GM18498 (cell line): ENCODE results near the gene GUSB.
"Not testable (repeated sequence)": the region's sequence is repeated elsewhere in the genome, so short reads cannot be mapped to it uniquely, and the experiment has no call there.

ENCODE experiments used
- ATAC-seq: cut with Tn5 transposase; IDR thresholded peaks from one replicate; pipeline ENCODE4 v1.9.1; 2021; ENCODE audit warnings: mild to moderate bottlenecking, moderate library complexity; ENCODE audit not compliant: unreplicated experiment

GUSB gene

DNA sequence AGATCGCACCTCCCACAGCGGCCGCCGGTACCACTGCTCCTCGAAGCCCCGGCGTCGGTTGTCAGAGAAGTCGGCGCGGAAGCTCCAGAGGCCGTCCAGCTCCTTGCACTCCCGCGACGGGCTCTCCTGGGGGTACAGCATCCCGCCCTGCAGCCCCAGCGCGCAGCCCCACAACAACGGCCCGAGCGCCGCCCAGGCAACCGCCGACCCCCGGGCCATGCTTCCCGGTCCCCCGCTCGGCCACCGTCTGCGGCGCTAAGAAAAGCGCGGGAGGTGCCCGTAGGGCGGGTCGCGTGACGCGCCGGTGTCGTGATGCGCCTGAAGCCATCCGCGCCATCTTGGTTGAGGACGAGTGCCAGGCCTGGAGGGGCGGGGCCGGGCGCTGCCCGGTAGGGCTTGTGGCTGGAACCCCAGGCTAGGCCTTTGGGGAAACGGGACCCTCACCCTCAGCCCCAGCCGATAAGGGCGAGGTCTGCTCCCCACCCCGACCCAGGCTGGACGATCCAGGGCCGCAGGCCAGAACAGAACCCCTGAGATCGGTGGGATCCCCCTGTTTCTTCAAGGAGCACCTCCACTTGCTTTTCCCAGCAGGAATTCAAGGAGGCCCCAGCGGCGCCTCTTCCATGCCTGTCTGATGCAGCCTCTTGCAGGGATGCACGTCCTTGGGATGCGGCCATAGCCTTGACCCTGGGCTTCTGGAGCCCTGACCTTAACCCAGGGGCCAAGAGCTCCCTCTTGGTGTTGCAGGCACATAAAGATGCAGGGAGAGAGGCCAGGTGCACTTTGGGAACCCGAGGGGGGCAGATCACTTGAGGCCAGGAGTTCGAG, at the start of gene GUSB:
GUSB (minus strand) TSS at position 249 of the 828 bp plus-strand sequence; CDS start at position 219, 30 bp downstream.
- peak; percentile 88 for ATAC-seq

DNA sequence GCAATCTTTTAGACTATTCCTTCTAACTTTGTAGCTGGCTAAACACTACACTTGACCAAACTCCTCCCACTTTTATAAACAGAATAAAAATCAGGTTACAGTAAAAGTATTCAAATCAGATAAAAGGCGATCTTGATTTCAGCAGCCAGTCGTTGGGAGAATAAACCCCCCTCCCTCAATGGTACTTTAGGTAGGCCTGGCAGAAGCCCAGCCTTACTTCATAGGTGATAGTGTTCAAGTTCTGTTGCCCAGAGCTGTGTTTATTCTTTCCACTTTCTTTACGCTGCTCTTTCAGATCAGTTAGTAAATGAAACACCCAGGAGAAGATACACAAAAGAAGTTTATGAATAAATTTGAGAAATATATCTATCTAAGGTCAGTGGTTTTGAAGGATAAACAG, 46.3 kb upstream of the GUSB start:
- not testable (repeated sequence) for ATAC-seq

DNA sequence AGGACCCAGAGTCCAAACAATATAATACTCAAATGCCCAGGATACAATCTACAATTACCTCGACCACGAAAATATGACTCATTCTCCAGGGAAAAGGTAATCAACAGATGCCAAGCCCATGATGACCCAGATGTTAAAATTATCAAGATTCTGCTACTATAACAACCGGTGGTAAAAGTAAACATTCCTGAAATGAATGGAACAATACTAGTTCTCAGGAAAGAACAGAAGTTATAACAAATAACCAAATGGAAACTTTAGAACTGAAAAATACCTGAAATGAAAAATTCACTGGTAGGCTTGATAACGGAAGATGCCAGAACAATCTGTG, 34.1 kb upstream of the GUSB start:
- no peak for ATAC-seq

GRCh38 chr7:66015440-66016130, 33.6 kb upstream of the GUSB start:
- ATAC-seq = no peak

- no peak for ATAC-seq
Measured at GRCh38 chr7:66013938-66014337, 31.9 kb upstream of the GUSB start.

- no peak for ATAC-seq
Measured at GRCh38 chr7:66007232-66007631, 25.2 kb upstream of the GUSB start.

DNA sequence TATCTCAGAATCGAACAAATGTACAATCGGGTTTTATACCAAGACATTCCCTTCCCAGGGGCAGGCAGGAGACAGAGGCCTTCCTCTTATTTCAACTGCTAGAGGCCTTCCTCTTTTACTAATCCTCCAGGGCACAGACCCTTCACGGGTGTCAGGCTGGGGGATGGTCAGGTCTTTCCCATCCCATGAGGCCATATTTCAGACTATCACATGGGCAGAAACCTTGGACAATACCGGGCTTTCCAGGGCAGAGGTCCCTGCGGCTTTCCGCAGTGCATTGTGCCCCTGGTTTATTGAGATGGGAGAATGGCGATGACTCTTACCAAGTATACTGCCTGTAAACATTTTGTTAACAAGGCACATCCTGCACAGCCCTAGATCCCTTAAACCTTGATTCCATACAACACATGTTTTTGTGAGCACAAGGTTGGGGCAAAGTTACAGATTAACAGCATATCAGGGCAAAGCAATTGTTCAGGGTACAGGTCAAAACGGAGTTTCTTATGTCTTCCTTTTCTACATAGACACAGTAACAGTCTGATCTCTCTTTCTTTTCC, 23.2 kb upstream of the GUSB start:
- not testable (repeated sequence) for ATAC-seq

DNA sequence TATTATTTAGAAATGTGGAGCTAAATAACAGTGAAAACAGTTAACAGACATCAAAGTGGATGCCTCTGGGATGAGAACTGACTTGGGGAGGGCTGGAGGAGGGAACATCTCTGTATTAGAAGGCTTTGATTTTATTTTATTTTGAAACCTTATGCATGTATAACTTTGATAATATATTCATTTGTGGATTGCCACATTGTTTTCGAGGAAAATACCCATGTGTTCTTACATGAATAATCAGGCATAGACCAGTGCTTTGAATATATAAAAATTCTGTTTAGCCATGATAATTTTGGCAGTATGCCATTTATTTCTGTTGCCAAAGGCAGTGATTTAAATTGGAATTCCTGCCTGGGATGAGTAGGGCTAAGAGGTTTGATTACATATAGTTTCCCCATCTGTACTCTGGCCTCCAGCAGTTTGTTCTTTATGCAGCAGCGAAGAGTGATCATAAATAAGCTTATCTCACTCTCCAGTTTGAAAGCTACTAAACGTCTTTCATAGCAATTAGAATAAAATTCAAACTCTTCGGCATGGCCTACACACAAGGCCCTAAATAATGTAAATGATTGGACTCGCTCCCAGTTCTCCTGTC, 18.9 kb upstream of the GUSB start:
- not testable (repeated sequence) for ATAC-seq

DNA sequence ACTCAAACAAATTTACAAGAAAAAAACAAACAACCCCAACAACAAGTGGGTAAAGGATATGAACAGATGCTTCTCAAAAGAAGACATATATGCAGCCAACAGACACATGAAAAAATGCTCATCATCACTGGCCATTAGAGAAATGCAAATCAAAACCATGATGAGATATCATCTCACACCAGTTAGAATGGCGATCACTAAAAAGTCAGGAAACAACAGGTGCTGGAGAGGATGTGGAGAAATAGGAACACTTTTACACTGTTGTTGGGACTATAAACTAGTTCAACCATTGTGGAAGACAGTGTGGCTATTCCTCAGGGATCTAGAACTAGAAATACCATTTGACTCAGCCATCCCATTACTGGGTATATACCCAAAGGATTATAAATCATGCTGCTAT, 13.0 kb upstream of the GUSB start:
- ATAC-seq = not testable (repeated sequence)

DNA sequence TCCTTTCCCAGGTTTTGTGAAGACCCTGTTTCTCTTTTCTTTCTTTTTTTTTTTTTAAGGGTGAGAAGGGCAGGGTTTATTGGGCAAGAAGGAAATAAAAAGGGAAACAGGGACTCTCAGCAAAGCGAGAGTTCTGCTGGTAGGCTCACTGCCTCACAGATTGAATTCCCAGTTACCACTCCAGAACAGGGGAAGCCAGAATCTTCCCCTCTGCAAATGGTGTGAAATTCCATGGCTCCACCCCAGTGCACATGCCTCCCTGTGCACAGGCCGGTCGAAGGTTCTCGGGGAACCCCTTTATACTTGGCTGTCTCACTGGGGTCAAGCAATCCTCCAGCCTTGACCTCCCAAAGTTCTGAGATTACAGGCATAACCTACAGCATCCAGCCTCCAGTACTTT, 10.5 kb upstream of the GUSB start:
- ATAC-seq = no peak

DNA sequence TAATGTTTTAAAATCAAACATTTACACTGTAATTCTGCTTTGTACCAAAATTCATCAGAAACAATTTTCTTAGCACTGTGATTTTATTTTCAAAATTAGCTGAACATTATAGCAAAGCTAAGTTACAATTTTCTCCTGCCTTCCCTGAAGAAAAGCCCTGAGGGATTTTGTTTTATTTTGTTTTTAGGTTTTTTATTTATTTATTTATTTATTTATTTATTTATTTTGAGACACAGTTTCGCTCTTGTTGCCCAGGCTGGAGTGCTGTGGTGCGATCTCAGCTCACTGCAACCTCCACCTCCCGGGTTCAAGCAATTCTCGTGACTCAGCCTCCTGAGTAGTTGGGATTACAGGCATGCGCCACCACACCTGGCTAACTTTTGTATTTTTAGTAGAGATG, 9.8 kb upstream of the GUSB start:
- ATAC-seq = not testable (repeated sequence)

- no peak for ATAC-seq
Measured at GRCh38 chr7:65989694-65990080, 7.7 kb upstream of the GUSB start.

DNA sequence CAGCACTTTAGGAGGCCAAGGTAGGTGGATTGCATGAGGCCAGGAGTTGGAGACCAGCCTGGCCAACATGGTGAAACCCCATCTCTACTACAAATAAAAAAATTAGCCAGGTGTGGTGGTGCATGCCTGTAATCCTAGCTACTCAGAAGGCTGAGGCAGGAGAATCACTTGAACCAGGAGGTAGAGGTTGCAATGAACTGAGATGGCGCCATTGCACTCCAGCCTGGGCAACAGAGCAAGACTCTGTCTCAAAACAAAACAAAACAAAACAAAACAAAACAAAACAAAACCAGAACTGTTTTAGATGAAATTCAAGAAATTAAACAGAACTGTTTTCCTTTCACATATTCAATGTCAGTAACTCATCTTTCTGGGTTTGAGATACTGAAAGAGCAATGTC, 6.5 kb upstream of the GUSB start:
- ATAC-seq = not testable (repeated sequence)

- ATAC-seq = no peak
Measured at GRCh38 chr7:65988084-65988483, 6.1 kb upstream of the GUSB start.

DNA sequence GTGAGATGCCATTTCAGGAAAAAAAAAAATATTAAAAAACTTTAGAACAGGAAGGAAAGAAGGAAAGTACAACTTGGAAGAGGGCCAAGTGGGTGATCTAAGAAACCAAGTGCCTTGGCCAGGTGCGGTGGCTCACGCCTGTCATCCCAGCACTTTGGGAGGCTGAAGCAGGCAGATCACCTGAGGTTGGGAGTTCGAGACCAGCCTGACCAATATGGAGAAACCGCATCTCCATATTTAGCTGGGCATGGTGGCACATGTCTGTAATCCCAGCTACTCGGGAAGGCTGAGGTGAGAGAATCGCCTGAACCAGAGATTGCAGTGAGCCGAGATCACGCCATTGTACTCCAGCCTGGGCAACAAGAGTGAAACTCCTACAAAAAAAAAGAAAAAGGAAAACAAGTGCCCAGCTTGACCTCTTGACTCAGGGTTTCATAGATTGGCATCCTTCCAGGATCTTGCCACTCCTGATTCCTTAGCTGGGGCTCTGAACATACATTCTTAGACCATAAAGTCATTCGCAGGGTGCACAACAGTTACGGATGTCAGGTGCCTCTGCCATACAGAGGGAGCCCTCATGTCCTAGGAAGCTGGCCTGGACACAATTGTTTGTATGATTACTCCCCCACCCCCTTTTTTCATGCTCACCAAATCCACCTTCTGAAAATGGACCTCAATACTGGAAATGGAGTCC, 2.1 kb upstream of the GUSB start:
- no peak for ATAC-seq

DNA sequence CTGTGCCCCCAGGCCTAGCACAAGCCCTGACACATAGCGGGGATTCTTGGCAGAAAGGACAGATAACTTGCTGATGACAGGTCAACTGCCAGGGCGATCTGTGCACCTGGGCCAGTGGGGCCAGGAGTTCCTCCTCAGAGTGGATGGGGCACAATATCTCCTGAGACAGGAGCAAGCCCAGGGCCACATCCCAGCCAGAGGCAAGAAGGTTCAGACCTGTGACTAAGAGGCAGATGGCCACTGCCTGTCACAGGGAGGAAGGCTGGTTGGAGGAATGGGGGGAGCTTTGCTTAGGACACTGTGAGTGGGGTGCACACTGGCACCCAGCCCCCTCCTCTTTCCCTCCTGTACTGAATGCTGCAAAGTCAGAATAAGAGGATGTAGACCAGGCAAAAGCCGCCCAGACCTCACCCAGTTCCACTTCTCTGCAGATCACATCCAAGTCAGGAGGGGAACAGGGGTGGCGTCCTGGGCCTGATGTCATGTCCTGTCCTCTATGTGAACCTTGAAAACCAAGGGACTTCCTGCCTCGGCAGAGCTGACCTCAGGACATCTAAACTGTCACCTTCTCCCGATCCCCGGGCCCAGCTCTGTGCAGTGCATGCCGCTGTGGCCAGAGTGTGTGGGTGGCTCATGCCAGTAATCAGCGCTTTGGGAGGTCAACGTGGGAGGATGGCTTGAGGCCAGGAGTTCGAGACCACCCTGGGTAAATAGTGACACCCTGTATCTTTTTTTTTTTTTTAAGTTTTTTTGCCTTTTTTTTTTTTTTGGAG, 1.3 kb downstream of the GUSB start:
- peak; percentile 65 for ATAC-seq

GRCh38 chr7:65979583-65980477, 2.2 kb downstream of the GUSB start:
- ATAC-seq = no peak

DNA sequence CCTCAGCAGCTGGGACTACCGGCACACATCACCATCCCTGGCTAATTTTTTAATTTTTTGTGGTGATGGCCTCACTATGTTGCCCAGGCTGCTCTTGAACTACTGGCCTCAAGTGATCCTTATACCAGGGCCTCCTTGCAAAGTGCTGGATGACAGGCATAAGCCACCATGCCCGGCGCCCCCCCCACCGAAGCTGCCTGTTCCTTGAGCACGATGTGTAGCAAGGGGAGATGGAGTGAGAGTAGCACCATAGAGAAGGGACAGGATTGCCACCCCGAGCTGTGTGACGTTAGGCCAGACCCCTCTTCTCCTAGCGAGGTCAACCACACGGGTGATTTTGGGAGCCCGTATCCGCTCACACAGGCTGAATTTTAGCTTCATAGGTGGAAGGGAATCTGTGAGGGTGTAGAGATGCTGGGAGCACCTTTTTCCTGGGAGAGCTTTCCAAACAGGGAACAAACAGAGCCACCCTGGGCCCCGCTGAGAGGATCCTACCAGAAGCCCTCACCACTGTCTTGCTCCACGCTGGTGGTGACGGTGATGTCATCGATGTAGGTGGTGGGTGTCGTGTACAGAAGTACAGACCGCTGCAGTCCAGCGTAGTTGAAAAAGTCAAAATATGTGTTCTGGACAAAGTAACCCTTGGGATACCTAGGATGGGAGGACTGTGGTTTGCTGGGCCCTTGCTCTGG, 3.0 kb downstream of the GUSB start:
- no peak for ATAC-seq
